ENCODE results near the gene MYO18A.

Gene MYO18A

GRCh38 chr17:29107933-29108822, 72.0 kb downstream of the MYO18A start:
- Histone ChIP-seq H3K9me3 (ENCODE audit: control insufficient read depth, insufficient read depth, low read length) (no peaks in the 10 kb centered on the region), H3K27me3 (ENCODE audit: control insufficient read depth, insufficient read depth, low read length) (no peaks in the 10 kb centered on the region), H3K36me3 (ENCODE audit: control insufficient read depth, insufficient read depth, low read length) (peaks cover 3% of the 10 kb centered on the region), H3K27ac (ENCODE audit: low read length) (no peak overlapping the region), H3K4me3 (ENCODE audit: low read length) (no peak overlapping the region), H3K4me1 (ENCODE audit: control insufficient read depth, insufficient read depth, low read length) (peaks cover 2% of the 10 kb centered on the region)
- no CpG with 5 or more reads among the region's 11 CpGs for WGBS (ENCODE audit: insufficient coverage, insufficient read length)
- no peak for DNase-seq (ENCODE audit: low read depth, low spot score)

- no CpG with 5 or more reads among the region's 9 CpGs for WGBS (ENCODE audit: insufficient coverage, insufficient read length)
- H3K9me3 ChIP-seq (ENCODE audit: control insufficient read depth, insufficient read depth, low read length) = no peaks in the 10 kb centered on the region
- H3K27me3 ChIP-seq (ENCODE audit: control insufficient read depth, insufficient read depth, low read length) = no peaks in the 10 kb centered on the region
- peaks cover 2% of the 10 kb centered on the region for H3K4me1 ChIP-seq (ENCODE audit: control insufficient read depth, insufficient read depth, low read length)
- H3K4me3 ChIP-seq (ENCODE audit: low read length) = no peak overlapping the region
- no peak overlapping the region for H3K27ac ChIP-seq (ENCODE audit: low read length)
- peaks cover 7% of the 10 kb centered on the region for H3K36me3 ChIP-seq (ENCODE audit: control insufficient read depth, insufficient read depth, low read length)
- DNase-seq (ENCODE audit: low read depth, low spot score) = no peak
Measured at GRCh38 chr17:29107084-29107483, 73.1 kb downstream of the MYO18A start.

GRCh38 chr17:29103341-29103740, 76.9 kb downstream of the MYO18A start:
- no peak overlapping the region for H3K4me3 ChIP-seq (ENCODE audit: low read length)
- no peak for DNase-seq (ENCODE audit: low read depth, low spot score)
- H3K9me3 ChIP-seq (ENCODE audit: control insufficient read depth, insufficient read depth, low read length) = no peaks in the 10 kb centered on the region
- WGBS (ENCODE audit: insufficient coverage, insufficient read length) = no CpG with 5 or more reads among the region's 4 CpGs
- H3K27me3 ChIP-seq (ENCODE audit: control insufficient read depth, insufficient read depth, low read length) = no peaks in the 10 kb centered on the region
- H3K27ac ChIP-seq (ENCODE audit: low read length) = no peak overlapping the region
- H3K4me1 ChIP-seq (ENCODE audit: control insufficient read depth, insufficient read depth, low read length) = peaks cover 2% of the 10 kb centered on the region; the same call in 1 of the 2 replicates
- H3K36me3 ChIP-seq (ENCODE audit: control insufficient read depth, insufficient read depth, low read length) = peaks cover 8% of the 10 kb centered on the region

- Histone ChIP-seq H3K4me1 (ENCODE audit: control insufficient read depth, insufficient read depth, low read length) (peaks cover 2% of the 10 kb centered on the region; the same call in 1 of the 2 replicates), H3K36me3 (ENCODE audit: control insufficient read depth, insufficient read depth, low read length) (peaks cover 14% of the 10 kb centered on the region), H3K4me3 (ENCODE audit: low read length) (no peak overlapping the region), H3K27ac (ENCODE audit: low read length) (no peak overlapping the region), H3K27me3 (ENCODE audit: control insufficient read depth, insufficient read depth, low read length) (no peaks in the 10 kb centered on the region), H3K9me3 (ENCODE audit: control insufficient read depth, insufficient read depth, low read length) (no peaks in the 10 kb centered on the region)
- no CpG with 5 or more reads among the region's 11 CpGs for WGBS (ENCODE audit: insufficient coverage, insufficient read length)
- DNase-seq (ENCODE audit: low read depth, low spot score) = no peak
Measured at GRCh38 chr17:29102741-29103181, 77.4 kb downstream of the MYO18A start.

- Histone ChIP-seq H3K9me3 (ENCODE audit: control insufficient read depth, insufficient read depth, low read length) (no peaks in the 10 kb centered on the region), H3K27me3 (ENCODE audit: control insufficient read depth, insufficient read depth, low read length) (no peaks in the 10 kb centered on the region), H3K27ac (ENCODE audit: low read length) (no peak overlapping the region), H3K36me3 (ENCODE audit: control insufficient read depth, insufficient read depth, low read length) (peaks cover 21% of the 10 kb centered on the region), H3K4me1 (ENCODE audit: control insufficient read depth, insufficient read depth, low read length) (peaks cover 2% of the 10 kb centered on the region; the same call in 1 of the 2 replicates), H3K4me3 (ENCODE audit: low read length) (no peak overlapping the region)
- no CpG with 5 or more reads among the region's 3 CpGs for WGBS (ENCODE audit: insufficient coverage, insufficient read length)
- DNase-seq (ENCODE audit: low read depth, low spot score) = no peak
Measured at GRCh38 chr17:29102046-29102445, 78.2 kb downstream of the MYO18A start.

GRCh38 chr17:29100296-29100695, 79.9 kb downstream of the MYO18A start:
- DNase-seq (ENCODE audit: low read depth, low spot score) = no peak
- WGBS (ENCODE audit: insufficient coverage, insufficient read length) = no CpG with 5 or more reads among the region's 8 CpGs
- Histone ChIP-seq H3K4me1 (ENCODE audit: control insufficient read depth, insufficient read depth, low read length) (peaks cover 2% of the 10 kb centered on the region; the same call in 1 of the 2 replicates), H3K36me3 (ENCODE audit: control insufficient read depth, insufficient read depth, low read length) (peaks cover 27% of the 10 kb centered on the region), H3K27ac (ENCODE audit: low read length) (no peak overlapping the region), H3K27me3 (ENCODE audit: control insufficient read depth, insufficient read depth, low read length) (no peaks in the 10 kb centered on the region), H3K9me3 (ENCODE audit: control insufficient read depth, insufficient read depth, low read length) (no peaks in the 10 kb centered on the region), H3K4me3 (ENCODE audit: low read length) (no peak overlapping the region)

- peaks cover 27% of the 10 kb centered on the region for H3K36me3 ChIP-seq (ENCODE audit: control insufficient read depth, insufficient read depth, low read length)
Measured at GRCh38 chr17:29099527-29099926, 80.7 kb downstream of the MYO18A start.

GRCh38 chr17:29096094-29096493, 84.1 kb downstream of the MYO18A start:
- WGBS (ENCODE audit: insufficient coverage, insufficient read length) = no CpG with 5 or more reads among the region's 6 CpGs
- Histone ChIP-seq H3K4me1 (ENCODE audit: control insufficient read depth, insufficient read depth, low read length) (peaks cover 4% of the 10 kb centered on the region; the same call in 1 of the 2 replicates), H3K36me3 (ENCODE audit: control insufficient read depth, insufficient read depth, low read length) (peaks cover 34% of the 10 kb centered on the region), H3K9me3 (ENCODE audit: control insufficient read depth, insufficient read depth, low read length) (no peaks in the 10 kb centered on the region), H3K27me3 (ENCODE audit: control insufficient read depth, insufficient read depth, low read length) (no peaks in the 10 kb centered on the region), H3K27ac (ENCODE audit: low read length) (no peak overlapping the region), H3K4me3 (ENCODE audit: low read length) (no peak overlapping the region)
- no peak for DNase-seq (ENCODE audit: low read depth, low spot score)

More at GRCh38 chr17:29099527-29099926, 80.7 kb downstream of the MYO18A start:
- no peak overlapping the region for H3K27ac ChIP-seq (ENCODE audit: low read length)
- no peaks in the 10 kb centered on the region for H3K27me3 ChIP-seq (ENCODE audit: control insufficient read depth, insufficient read depth, low read length)
- no CpG with 5 or more reads among the region's 5 CpGs for WGBS (ENCODE audit: insufficient coverage, insufficient read length)
- DNase-seq (ENCODE audit: low read depth, low spot score) = no peak
- peaks cover 2% of the 10 kb centered on the region; the same call in 1 of the 2 replicates for H3K4me1 ChIP-seq (ENCODE audit: control insufficient read depth, insufficient read depth, low read length)
- H3K9me3 ChIP-seq (ENCODE audit: control insufficient read depth, insufficient read depth, low read length) = no peaks in the 10 kb centered on the region
- no peak overlapping the region for H3K4me3 ChIP-seq (ENCODE audit: low read length)

- no peaks in the 10 kb centered on the region for H3K9me3 ChIP-seq (ENCODE audit: control insufficient read depth, insufficient read depth, low read length)
- DNase-seq (ENCODE audit: low read depth, low spot score) = no peak
- no peak overlapping the region for H3K4me3 ChIP-seq (ENCODE audit: low read length)
- H3K36me3 ChIP-seq (ENCODE audit: control insufficient read depth, insufficient read depth, low read length) = peaks cover 38% of the 10 kb centered on the region
- no peak overlapping the region for H3K27ac ChIP-seq (ENCODE audit: low read length)
- H3K4me1 ChIP-seq (ENCODE audit: control insufficient read depth, insufficient read depth, low read length) = peaks cover 4% of the 10 kb centered on the region; the same call in 1 of the 2 replicates
- no peaks in the 10 kb centered on the region for H3K27me3 ChIP-seq (ENCODE audit: control insufficient read depth, insufficient read depth, low read length)
- no CpG with 5 or more reads among the region's 6 CpGs for WGBS (ENCODE audit: insufficient coverage, insufficient read length)
Measured at GRCh38 chr17:29095439-29095838, 84.8 kb downstream of the MYO18A start.

- no peak for DNase-seq (ENCODE audit: low read depth, low spot score)
- no peak overlapping the region for H3K27ac ChIP-seq (ENCODE audit: low read length)
- no peak overlapping the region for H3K4me3 ChIP-seq (ENCODE audit: low read length)
- no CpG with 5 or more reads among the region's 11 CpGs for WGBS (ENCODE audit: insufficient coverage, insufficient read length)
- H3K27me3 ChIP-seq (ENCODE audit: control insufficient read depth, insufficient read depth, low read length) = no peaks in the 10 kb centered on the region
- peaks cover 2% of the 10 kb centered on the region; the same call in 1 of the 2 replicates for H3K4me1 ChIP-seq (ENCODE audit: control insufficient read depth, insufficient read depth, low read length)
- peaks cover 46% of the 10 kb centered on the region for H3K36me3 ChIP-seq (ENCODE audit: control insufficient read depth, insufficient read depth, low read length)
- H3K9me3 ChIP-seq (ENCODE audit: control insufficient read depth, insufficient read depth, low read length) = no peaks in the 10 kb centered on the region
Measured at GRCh38 chr17:29094101-29094708, 86.0 kb downstream of the MYO18A start.
